H9 (cell line): ENCODE data around the gene IP6K3. TPM values are rescaled to one million over a fixed set of nuclear protein-coding genes. Genes with fewer than 3 reads are reported as not detected.

Experiments
- DNase-seq: peaks from one replicate; pipeline ENCODE4 v3.0.0-alpha.2; 2017
- H2AFZ ChIP-seq: one replicate; pipeline ENCODE4 v1.6.1; 2013; ENCODE audit warnings: mild to moderate bottlenecking, low read length, control low read depth, moderate library complexity
- H2AK5ac ChIP-seq: 2 replicates; pipeline ENCODE4 v1.6.1; 2013; ENCODE audit warnings: low read length, control low read depth, mixed read lengths; ENCODE audit not compliant: insufficient read length
- H2BK120ac ChIP-seq: one replicate; pipeline ENCODE4 v1.6.1; 2013; ENCODE audit warnings: low read depth, mild to moderate bottlenecking, low read length, control low read depth, inconsistent platforms; ENCODE audit not compliant: poor library complexity, severe bottlenecking
- H2BK12ac ChIP-seq: 2 replicates; pipeline ENCODE4 v1.6.1; 2013; ENCODE audit warnings: low read length, control low read depth, mixed read lengths, low read depth; ENCODE audit not compliant: insufficient read length
- H2BK15ac ChIP-seq: 2 replicates; pipeline ENCODE4 v1.6.1; 2013; ENCODE audit warnings: low read depth, low read length, control low read depth
- H2BK20ac ChIP-seq: one replicate; pipeline ENCODE4 v1.6.1; 2013; ENCODE audit warnings: low read depth, mild to moderate bottlenecking, low read length, control low read depth, inconsistent platforms; ENCODE audit not compliant: poor library complexity, severe bottlenecking
- H2BK5ac ChIP-seq: 2 replicates; pipeline ENCODE4 v1.6.1; 2013; ENCODE audit warnings: low read length, control low read depth, mixed read lengths; ENCODE audit not compliant: insufficient read length
- H3K14ac ChIP-seq: 2 replicates; pipeline ENCODE4 v1.6.1; 2013; ENCODE audit warnings: low read length, control low read depth; ENCODE audit not compliant: insufficient read depth
- H3K18ac ChIP-seq: 2 replicates; pipeline ENCODE4 v1.6.1; 2013; ENCODE audit warnings: low read depth, mild to moderate bottlenecking, mixed read lengths, low read length, control low read depth; ENCODE audit not compliant: insufficient read length
- H3K23ac ChIP-seq: 2 replicates; pipeline ENCODE4 v1.6.1; 2013; ENCODE audit warnings: low read length, control low read depth, mixed read lengths, low read depth; ENCODE audit not compliant: insufficient read length
- H3K23me2 ChIP-seq: 2 replicates; pipeline ENCODE4 v1.6.1; 2013; ENCODE audit warnings: low read depth, mild to moderate bottlenecking, mixed read lengths, low read length, control low read depth; ENCODE audit not compliant: insufficient read length, poor library complexity, severe bottlenecking
- H3K27ac ChIP-seq: 2 replicates; pipeline ENCODE4 v1.5.1; 2013; ENCODE audit warnings: low read length, control low read depth, mixed read lengths, low read depth; ENCODE audit not compliant: insufficient read length
- H3K27me3 ChIP-seq: 2 replicates; pipeline ENCODE4 v1.6.1; 2013; ENCODE audit warnings: low read length, control low read depth, inconsistent platforms; ENCODE audit not compliant: insufficient read depth
- H3K4ac ChIP-seq: 2 replicates; pipeline ENCODE4 v1.6.1; 2013; ENCODE audit warnings: low read depth, mild to moderate bottlenecking, control low read depth, inconsistent platforms, low read length, moderate library complexity
- H3K4me1 ChIP-seq: 2 replicates; pipeline ENCODE4 v1.6.1; 2013; ENCODE audit warnings: low read length, control low read depth, inconsistent platforms; ENCODE audit not compliant: insufficient read depth
- H3K4me2 ChIP-seq: 2 replicates; pipeline ENCODE4 v1.6.1; 2013; ENCODE audit warnings: low read length, control low read depth, mixed read lengths; ENCODE audit not compliant: insufficient read length, insufficient read depth
- H3K56ac ChIP-seq: 2 replicates; pipeline ENCODE4 v1.6.1; 2013; ENCODE audit warnings: low read depth, mild to moderate bottlenecking, mixed read lengths, low read length, control low read depth; ENCODE audit not compliant: insufficient read length
- H3K79me1 ChIP-seq: 2 replicates; pipeline ENCODE4 v1.6.1; 2013; ENCODE audit warnings: low read depth, mild to moderate bottlenecking, moderate library complexity, low read length, control low read depth, inconsistent platforms; ENCODE audit not compliant: insufficient read depth, poor library complexity, severe bottlenecking
- H3K79me2 ChIP-seq: 2 replicates; pipeline ENCODE4 v1.6.1; 2013; ENCODE audit warnings: low read length, control low read depth, inconsistent platforms; ENCODE audit not compliant: insufficient read depth
- H3K9ac ChIP-seq: 2 replicates; pipeline ENCODE4 v1.6.1; 2013; ENCODE audit warnings: low read length, control low read depth, mixed read lengths; ENCODE audit not compliant: insufficient read length; ENCODE audit errors: extremely low read depth
- H3K9me3 ChIP-seq: one replicate; pipeline ENCODE4 v1.6.1; 2013; ENCODE audit warnings: low read depth, low read length, inconsistent platforms; ENCODE audit not compliant: control insufficient read depth
- H3T11ph ChIP-seq: one replicate; pipeline ENCODE4 v1.6.1; 2013; ENCODE audit warnings: mild to moderate bottlenecking, low read length, control low read depth, inconsistent platforms
- H4K20me1 ChIP-seq: one replicate; pipeline ENCODE4 v1.6.1; 2013; ENCODE audit not compliant: control insufficient read depth, insufficient read length, insufficient read depth
- H4K5ac ChIP-seq: 2 replicates; pipeline ENCODE4 v1.6.1; 2013; ENCODE audit warnings: low read depth, mild to moderate bottlenecking, mixed read lengths, low read length, control low read depth; ENCODE audit not compliant: insufficient read length
- H4K8ac ChIP-seq: replicated peaks from 2 replicates; pipeline ENCODE4 v1.6.1; 2013; ENCODE audit warnings: low read length, control low read depth, mixed read lengths, low read depth; ENCODE audit not compliant: insufficient read length
- H4K91ac ChIP-seq: 2 replicates; pipeline ENCODE4 v1.6.1; 2013; ENCODE audit warnings: low read depth, mild to moderate bottlenecking, moderate library complexity, mixed read lengths, low read length, control low read depth; ENCODE audit not compliant: insufficient read length
- H3K27ac Mint-ChIP-seq, 3 experiments: 2 replicates in 2 of 3; 3 replicates in 1 of 3; pipeline ENCODE4 v1.8.0; 2020 to 2021; ENCODE audit warnings: mixed read lengths in 3 of 3, mild to moderate bottlenecking in 1 of 3, moderate library complexity in 1 of 3
- H3K27me3 Mint-ChIP-seq: 2 replicates; pipeline ENCODE4 v1.8.0; 2021; ENCODE audit warnings: low read depth, mild to moderate bottlenecking, moderate library complexity, mixed read lengths
- H3K36me3 Mint-ChIP-seq, 3 experiments: 2 replicates in 2 of 3; 3 replicates in 1 of 3; pipeline ENCODE4 v1.8.0; 2020 to 2021; ENCODE audit warnings: low read depth in 3 of 3, mixed read lengths in 3 of 3; ENCODE audit not compliant: insufficient read depth in 1 of 3
- H3K4me1 Mint-ChIP-seq, 2 experiments: 2 replicates each; pipeline ENCODE4 v1.8.0; 2020; ENCODE audit warnings: mixed read lengths in 2 of 2
- H3K4me3 Mint-ChIP-seq, 2 experiments: 2 replicates in 1 of 2; 3 replicates in 1 of 2; pipeline ENCODE4 v1.8.0; 2020 to 2021; ENCODE audit warnings: mild to moderate bottlenecking in 2 of 2, mixed read lengths in 2 of 2, moderate library complexity in 1 of 2
- H3K9me3 Mint-ChIP-seq, 2 experiments: 2 replicates in 1 of 2; 3 replicates in 1 of 2; pipeline ENCODE4 v1.8.0; 2020; ENCODE audit warnings: mild to moderate bottlenecking in 2 of 2, mixed read lengths in 2 of 2, moderate library complexity in 1 of 2
- CTCF ChIP-seq: fragments of 200-600 bp; sonication (generic); conservative IDR thresholded peaks from 3 replicates; pipeline ENCODE4 v1.8.0; 2021; ENCODE audit warnings: antibody characterized with exemption, mild to moderate bottlenecking
- WGBS: extraction: QIAGEN DNeasy Blood & Tissue Kit; methylation state at CpG from one replicate; pipeline ENCODE4 v1.1.7; 2013; ENCODE audit warnings: missing lambda C conversion rate, low lambda C conversion rate, mixed read lengths; ENCODE audit not compliant: insufficient read length; ENCODE audit errors: extremely low coverage; 5-methylcytosine and 5-hydroxymethylcytosine counted together
- total RNA-seq: library from RNA; stranded (reverse); gene quantifications from 2 replicates; pipeline ENCODE4 v1.2.1, GENCODE V29; 2021

IP6K3 gene
- total RNA-seq, 1 experiment from 2014 or later = 0.46 TPM

- Histone ChIP-seq H4K20me1 (no peaks in the 10 kb centered on the region), H3K56ac (no peak overlapping the region), H2BK20ac (no peak overlapping the region), H2BK15ac (no peak overlapping the region), H3K18ac (no peak overlapping the region), H3T11ph (no peak overlapping the region), H2BK5ac (no peak overlapping the region), H2AK5ac (no peak overlapping the region), H3K79me2 (no peaks in the 10 kb centered on the region), H3K9me3 (no peaks in the 10 kb centered on the region), H2BK12ac (no peak overlapping the region), H3K4me1 (no peaks in the 10 kb centered on the region), H3K27ac (no peak overlapping the region), H4K91ac (no peak overlapping the region), H3K27me3 (no peaks in the 10 kb centered on the region), H3K79me1 (no peaks in the 10 kb centered on the region), H2BK120ac (no peak overlapping the region), H3K4me2 (no peak overlapping the region), H3K9ac (no peak overlapping the region), H4K8ac (no peak overlapping the region), H4K5ac (no peak overlapping the region), H3K23me2 (no peaks in the 10 kb centered on the region), H3K23ac (no peak overlapping the region), H2AFZ (no peak overlapping the region), H3K14ac (no peak overlapping the region), H3K4ac (no peak overlapping the region)
- Mint-ChIP-seq H3K4me1 (no peaks in the 10 kb centered on the region), H3K27me3 (no peaks in the 10 kb centered on the region), H3K27ac (peak overlapping the region in 2 of 3 experiments; percentile 14 to 28; a peak in 2 of 7 replicates), H3K36me3 (peaks cover 34 to 81% (median 70%) of the 10 kb centered on the region in 3 experiments), H3K9me3 (no peaks in the 10 kb centered on the region), H3K4me3 (no peak overlapping the region)
- WGBS = no CpG with 5 or more reads among the region's 12 CpGs
- DNase-seq = no peak
- no peak for TF ChIP-seq CTCF
Measured at GRCh38 chr6:33678932-33679490, 67.7 kb downstream of the IP6K3 start.
